Activated CD4-positive, alpha-beta T cell treated with anti-CD3 and anti-CD28 coated beads for 36 hours (primary cell): ENCODE measurements around the gene GRM4. TPM values are rescaled to one million over a fixed set of nuclear protein-coding genes. Genes with fewer than 3 reads are reported as not detected.

Experiments used
- ATAC-seq: fragments of 200-7000 bp; cut with Tn5 transposase; one replicate; pipeline ENCODE4 v1.10.0; 2021; ENCODE audit warnings: mild to moderate bottlenecking, moderate library complexity
- CTCF ChIA-PET: fragments of 350-600 bp; sonication (Branson Sonifier 250); formaldehyde crosslinking; loops from one replicate; lab custom pipeline; 2021; ENCODE audit warnings: antibody characterized with exemption; lab: Charles Lee
- POLR2A ChIA-PET: fragments of 350-600 bp; sonication (Branson Sonifier 250); formaldehyde crosslinking; loops from one replicate; lab custom pipeline; 2021; ENCODE audit warnings: antibody characterized with exemption, inconsistent platforms; lab: Charles Lee
- DNase-seq: peaks from one replicate; pipeline ENCODE4 v3.0.0-alpha.2; 2020
- H3K27ac Mint-ChIP-seq: one replicate; pipeline ENCODE4 v1.8.0; 2021; ENCODE audit warnings: mixed read lengths
- H3K27me3 Mint-ChIP-seq: one replicate; pipeline ENCODE4 v1.8.0; 2021; ENCODE audit warnings: mixed read lengths
- H3K36me3 Mint-ChIP-seq: one replicate; pipeline ENCODE4 v1.8.0; 2021; ENCODE audit warnings: low read depth, mixed read lengths
- H3K4me1 Mint-ChIP-seq: one replicate; pipeline ENCODE4 v1.8.0; 2021; ENCODE audit warnings: mixed read lengths
- H3K4me3 Mint-ChIP-seq: one replicate; pipeline ENCODE4 v1.8.0; 2021; ENCODE audit warnings: mild to moderate bottlenecking, moderate library complexity, mixed read lengths
- H3K9me3 Mint-ChIP-seq: one replicate; pipeline ENCODE4 v1.8.0; 2021; ENCODE audit warnings: low read depth, mixed read lengths
- intact Hi-C, 2 experiments: fragments of 100-400 bp; cut with DNase I in 1 of 2; cut with micrococcal nuclease in 1 of 2; formaldehyde crosslinking; loops; one replicate each; pipeline versions ENCODE4 v1.14.2 to v1.15.1; 2022 to 2024; cut with DNase I, micrococcal nuclease
- total RNA-seq, 2 experiments: library from RNA; stranded (reverse); gene quantifications; one replicate each; pipeline ENCODE4 v1.2.3, GENCODE V29; 2021

Gene GRM4
- total RNA-seq, 2 experiments from 2014 or later, result 0.11 TPM; not detected in 1

DNA sequence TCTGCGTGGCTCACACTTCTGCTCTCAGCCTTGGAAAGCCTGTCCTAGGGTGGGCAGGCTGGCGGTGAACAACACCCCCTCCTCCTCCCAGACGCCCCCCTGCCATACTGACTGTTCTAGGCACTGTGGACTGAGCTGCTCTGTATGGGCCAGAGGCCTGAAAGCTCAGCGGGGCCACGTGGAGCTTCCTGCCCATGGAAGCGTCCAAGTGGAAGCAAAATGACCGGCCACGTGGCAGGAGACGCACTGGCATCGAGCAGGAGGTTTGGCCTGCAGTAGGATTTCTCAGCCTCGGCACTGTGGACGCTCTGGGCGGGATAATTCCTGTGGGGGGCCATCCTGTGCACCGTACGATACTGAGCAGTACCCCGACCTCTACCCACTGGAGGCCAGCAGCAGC is 88.7 kb downstream of the GRM4 start:
- no peak overlapping the region for H3K27ac Mint-ChIP-seq
- no peak overlapping the region for H3K4me3 Mint-ChIP-seq
- H3K27me3 Mint-ChIP-seq, result no peaks in the 10 kb centered on the region
- intact Hi-C loops, result no loop called here
- DNase-seq, result no peak
- H3K9me3 Mint-ChIP-seq, result no peaks in the 10 kb centered on the region
- no peaks in the 10 kb centered on the region for H3K4me1 Mint-ChIP-seq
- ATAC-seq, result no peak
- POLR2A ChIA-PET, result no interaction called here
- no peaks in the 10 kb centered on the region for H3K36me3 Mint-ChIP-seq
- CTCF ChIA-PET, result no interaction called here

DNA sequence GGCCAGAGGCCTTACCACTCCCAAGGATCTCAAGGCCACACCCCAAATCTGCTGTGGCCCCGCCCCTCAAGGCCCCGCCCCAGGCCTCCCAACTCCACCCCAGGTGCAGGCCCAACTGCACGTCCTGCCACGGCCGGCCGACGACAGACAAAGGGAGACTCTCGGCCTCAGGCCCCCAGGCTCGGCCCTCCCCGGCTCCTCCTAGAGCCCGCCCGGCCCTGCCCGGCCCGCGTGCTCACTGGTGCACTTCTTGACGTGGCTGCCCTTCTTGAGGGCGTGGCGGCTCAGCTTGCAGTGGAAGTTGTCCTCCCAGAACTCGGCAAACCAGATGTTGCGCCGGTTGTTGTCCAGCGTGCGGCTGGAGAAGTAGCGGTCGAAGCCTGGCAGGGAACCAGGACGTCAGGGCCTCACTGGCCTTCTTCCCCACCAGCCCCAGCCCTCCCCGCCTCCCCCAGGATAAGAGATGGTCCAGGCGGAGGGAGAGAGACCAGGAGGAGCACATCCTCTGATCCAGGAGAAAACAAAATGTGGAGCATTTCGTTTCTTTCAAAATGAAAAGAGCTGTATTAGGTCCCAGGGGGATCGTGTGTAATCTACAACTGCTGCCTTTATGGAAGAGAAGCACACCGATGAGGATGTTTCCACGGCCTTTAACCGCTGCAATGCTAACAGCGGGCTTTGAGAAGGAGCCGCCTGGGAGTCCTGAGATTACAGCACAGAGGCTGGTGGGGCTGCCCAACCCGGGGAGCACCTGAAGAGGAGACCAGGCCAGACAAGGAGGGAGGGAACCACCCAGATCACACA is 89.4 kb downstream of the GRM4 start:
- POLR2A ChIA-PET, result no interaction called here
- H3K36me3 Mint-ChIP-seq, result no peaks in the 10 kb centered on the region
- peak; percentile 63 for ATAC-seq
- H3K4me1 Mint-ChIP-seq, result no peaks in the 10 kb centered on the region
- H3K27ac Mint-ChIP-seq, result no peak overlapping the region
- no peak overlapping the region for H3K4me3 Mint-ChIP-seq
- no peaks in the 10 kb centered on the region for H3K27me3 Mint-ChIP-seq
- peak; percentile 54 for DNase-seq
- intact Hi-C loops, result no loop called here
- H3K9me3 Mint-ChIP-seq, result no peaks in the 10 kb centered on the region
- CTCF ChIA-PET, result no interaction called here

DNA sequence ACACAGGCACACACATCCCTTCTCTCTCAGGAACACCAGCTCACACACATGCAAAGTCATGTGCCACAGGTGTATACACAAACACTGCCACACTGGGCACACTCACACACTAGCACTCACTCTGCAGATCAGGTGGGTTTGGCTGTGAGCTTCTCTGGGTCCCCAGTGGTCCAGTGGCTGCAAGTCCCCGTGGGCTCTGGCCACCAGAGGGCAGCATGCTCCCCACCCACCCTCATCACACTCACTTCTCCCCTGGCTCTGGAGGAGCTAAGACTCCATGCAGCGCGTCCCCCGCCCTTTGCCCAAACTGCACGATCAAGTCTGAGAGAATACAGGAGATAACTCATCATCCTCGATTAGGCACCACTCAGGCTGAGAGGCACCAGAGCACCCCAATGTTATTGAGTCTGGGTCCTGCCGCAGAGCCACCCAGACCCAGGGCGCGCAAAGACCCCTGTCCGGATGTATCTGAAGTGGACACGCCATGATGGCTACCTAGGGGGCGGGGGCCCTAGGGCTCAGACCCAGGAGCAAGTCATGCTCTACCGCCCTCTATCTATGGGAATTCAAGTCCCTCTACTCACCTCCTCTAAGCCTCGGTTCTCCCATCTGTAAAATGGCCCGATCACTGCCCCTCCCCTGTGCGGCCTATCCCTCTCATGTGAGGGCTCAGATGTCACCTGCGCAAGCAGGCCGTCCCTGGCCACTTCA is 90.5 kb downstream of the GRM4 start:
- CTCF ChIA-PET, result interaction anchor here (0.5 to 2.7 kb wide), 16 partner anchors 14 to 1084 kb away, joined by 3 to 36 read pairs (median 3); no protein-coding TSS in a partner anchor

DNA sequence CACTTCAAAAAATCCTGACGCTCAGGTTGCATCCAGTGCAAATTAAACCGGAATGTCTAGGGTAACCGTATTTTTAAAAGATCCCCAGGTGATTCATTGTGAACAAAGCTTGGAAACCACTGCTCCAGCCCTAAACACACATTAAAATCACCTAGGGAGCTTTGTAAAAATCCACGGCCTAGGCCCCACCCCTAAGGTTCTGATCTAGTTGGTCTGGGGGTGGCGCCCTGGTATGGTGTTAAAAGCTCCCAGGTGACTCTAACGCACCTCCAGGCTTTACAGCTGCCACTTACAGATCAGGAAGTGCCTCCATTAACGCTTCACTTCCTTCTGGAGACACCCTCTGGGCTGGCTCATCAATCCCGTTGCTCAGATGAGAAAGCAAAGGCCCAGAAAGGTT is 92.2 kb downstream of the GRM4 start:
- ChIA-PET POLR2A (no interaction called here), CTCF (interaction anchor here (0.6 to 2.7 kb wide), 7 partner anchors 14 to 136 kb away, joined by 3 to 36 read pairs (median 3); no protein-coding TSS in a partner anchor)
- H3K4me3 Mint-ChIP-seq, result no peak overlapping the region
- H3K4me1 Mint-ChIP-seq, result no peaks in the 10 kb centered on the region
- H3K36me3 Mint-ChIP-seq, result no peaks in the 10 kb centered on the region
- H3K9me3 Mint-ChIP-seq, result no peaks in the 10 kb centered on the region
- DNase-seq (no peak), ATAC-seq (no peak)
- no peak overlapping the region for H3K27ac Mint-ChIP-seq
- intact Hi-C loops, result no loop called here
- no peaks in the 10 kb centered on the region for H3K27me3 Mint-ChIP-seq

More for the DNA sequence above, 90.5 kb downstream of the GRM4 start:
- DNase-seq, result peak; percentile 80
- H3K36me3 Mint-ChIP-seq, result no peaks in the 10 kb centered on the region
- H3K27me3 Mint-ChIP-seq, result no peaks in the 10 kb centered on the region
- ATAC-seq, result peak; percentile 85
- intact Hi-C loops, result loop anchor here (1.0 kb wide), 1 partner anchor 99 kb away; no protein-coding TSS in a partner anchor
- no peak overlapping the region for H3K27ac Mint-ChIP-seq
- H3K4me3 Mint-ChIP-seq, result no peak overlapping the region
- no peaks in the 10 kb centered on the region for H3K4me1 Mint-ChIP-seq
- POLR2A ChIA-PET, result no interaction called here
- no peaks in the 10 kb centered on the region for H3K9me3 Mint-ChIP-seq

DNA sequence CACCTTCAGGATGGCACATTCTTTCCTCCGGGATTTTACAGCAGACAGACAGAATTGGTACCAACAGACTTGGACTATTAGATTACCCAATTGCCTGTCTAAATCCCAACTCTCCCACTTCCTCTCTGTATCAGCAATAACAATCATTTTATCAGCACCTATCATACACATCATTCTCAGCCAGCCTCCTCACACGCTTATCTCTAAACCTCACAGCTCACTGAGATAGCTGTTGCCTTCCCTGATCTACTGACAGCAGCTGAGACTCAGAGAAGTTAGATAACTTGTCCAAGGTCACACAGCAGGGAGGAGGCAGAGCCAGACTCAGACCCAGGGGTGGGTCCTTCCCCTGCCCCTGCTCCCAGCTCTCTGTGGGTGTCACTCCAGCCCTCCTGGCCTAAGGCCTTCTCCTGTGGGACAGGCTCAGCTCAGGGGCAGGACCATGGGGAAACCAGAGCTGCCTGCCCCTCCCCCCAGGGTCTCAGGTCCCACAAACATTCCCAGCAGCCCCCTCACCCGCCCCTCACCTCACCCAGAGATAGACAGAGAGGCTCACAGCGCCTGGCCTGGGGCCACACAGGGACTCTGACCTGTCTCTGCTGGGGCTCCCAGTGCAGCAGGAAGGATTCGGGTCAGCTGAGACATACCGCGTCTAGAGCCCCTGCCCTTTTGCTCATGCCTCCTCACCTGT is 92.8 kb downstream of the GRM4 start:
- no peaks in the 10 kb centered on the region for H3K36me3 Mint-ChIP-seq
- CTCF ChIA-PET, result interaction anchor here (0.6 to 2.7 kb wide), 4 partner anchors 101 to 301 kb away, joined by 3 to 36 read pairs (median 9); no protein-coding TSS in a partner anchor
- POLR2A ChIA-PET, result no interaction called here
- ATAC-seq (no peak), DNase-seq (no peak)
- H3K4me1 Mint-ChIP-seq, result no peaks in the 10 kb centered on the region
- intact Hi-C loops, result no loop called here
- no peaks in the 10 kb centered on the region for H3K27me3 Mint-ChIP-seq
- H3K4me3 Mint-ChIP-seq, result no peak overlapping the region
- no peak overlapping the region for H3K27ac Mint-ChIP-seq
- H3K9me3 Mint-ChIP-seq, result no peaks in the 10 kb centered on the region

DNA sequence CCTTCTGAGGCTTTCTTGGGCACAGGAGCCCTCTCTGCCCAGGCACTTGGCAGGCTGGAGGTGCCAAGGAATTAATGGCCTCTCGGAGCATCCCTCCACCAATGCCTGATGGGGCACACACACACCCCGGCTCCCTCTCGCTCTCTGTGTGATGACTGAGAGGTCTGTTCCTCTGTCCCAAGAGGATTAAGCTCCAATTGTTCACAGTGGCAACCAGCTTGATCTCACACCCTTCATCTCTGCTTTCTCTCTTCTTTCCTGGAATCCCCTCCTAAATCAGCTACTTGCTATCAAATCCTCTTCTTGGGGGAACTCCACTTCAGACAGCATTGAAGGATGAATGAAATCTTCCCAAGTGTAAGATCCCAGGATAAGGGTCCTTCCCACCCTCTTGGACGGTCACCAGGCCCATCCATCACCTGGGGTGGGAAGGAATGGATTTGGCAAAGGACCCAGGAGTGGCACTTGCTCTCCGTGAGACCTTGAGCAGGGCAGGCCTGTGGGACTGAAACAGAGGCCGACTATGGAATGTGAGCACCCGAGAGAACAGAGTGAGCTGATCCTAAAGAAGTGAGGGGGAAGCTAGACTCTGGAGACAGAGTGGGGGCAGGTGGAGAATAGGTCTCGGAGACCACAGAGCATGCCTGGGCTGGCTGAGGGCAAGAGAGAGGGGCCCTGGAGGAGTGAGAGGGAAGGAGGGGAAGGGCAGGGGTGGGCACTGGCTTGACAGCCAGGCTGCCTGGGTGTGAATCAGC is 93.6 kb downstream of the GRM4 start:
- no peak for ATAC-seq
- no peaks in the 10 kb centered on the region for H3K9me3 Mint-ChIP-seq
- CTCF ChIA-PET, result interaction anchor here (0.9 kb wide), 1 partner anchor 15 kb away, joined by 3 read pairs; no protein-coding TSS in a partner anchor

DNA sequence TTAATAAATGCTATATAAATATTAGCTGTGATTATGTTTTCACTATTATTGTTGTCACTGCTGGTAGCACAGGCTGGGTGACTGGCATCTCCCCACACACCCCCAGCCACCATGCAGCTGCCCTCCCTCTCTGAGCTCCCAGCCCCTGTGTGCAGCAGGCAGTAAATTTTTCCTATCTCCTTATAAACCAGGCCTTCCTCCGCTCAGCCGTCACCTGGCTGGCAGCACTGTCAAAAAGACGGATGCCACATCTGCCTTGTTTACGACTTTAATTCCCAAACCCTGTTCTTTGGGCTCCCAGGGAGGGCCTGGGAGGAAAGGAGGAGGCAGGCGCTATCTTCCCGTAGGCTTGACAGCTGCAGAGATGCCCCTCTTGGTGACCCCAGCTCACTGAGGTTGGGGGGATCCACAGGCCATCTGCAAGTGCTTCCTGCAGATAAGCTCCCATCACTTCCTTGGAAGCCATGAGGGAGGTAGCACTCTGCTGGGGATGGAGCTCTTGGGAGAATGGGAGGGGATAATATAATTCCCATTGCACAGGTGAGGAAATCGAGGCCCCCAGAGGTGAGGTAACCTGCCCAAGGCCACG is 94.5 kb downstream of the GRM4 start:
- DNase-seq (no peak), ATAC-seq (no peak)
- Mint-ChIP-seq H3K27ac (no peak overlapping the region), H3K4me1 (no peaks in the 10 kb centered on the region), H3K4me3 (no peak overlapping the region), H3K9me3 (no peaks in the 10 kb centered on the region), H3K36me3 (no peaks in the 10 kb centered on the region), H3K27me3 (no peaks in the 10 kb centered on the region)
- intact Hi-C loops, result no loop called here
- CTCF ChIA-PET, result interaction anchor here (0.6 to 1.0 kb wide), 3 partner anchors 16 to 126 kb away, joined by 3 to 5 read pairs (median 4); no protein-coding TSS in a partner anchor
- POLR2A ChIA-PET, result no interaction called here

More for the DNA sequence above, 93.6 kb downstream of the GRM4 start:
- POLR2A ChIA-PET, result no interaction called here
- Mint-ChIP-seq H3K36me3 (no peaks in the 10 kb centered on the region), H3K4me3 (no peak overlapping the region), H3K27ac (no peak overlapping the region), H3K27me3 (no peaks in the 10 kb centered on the region), H3K4me1 (no peaks in the 10 kb centered on the region)
- intact Hi-C loops, result no loop called here
- DNase-seq, result no peak

DNA sequence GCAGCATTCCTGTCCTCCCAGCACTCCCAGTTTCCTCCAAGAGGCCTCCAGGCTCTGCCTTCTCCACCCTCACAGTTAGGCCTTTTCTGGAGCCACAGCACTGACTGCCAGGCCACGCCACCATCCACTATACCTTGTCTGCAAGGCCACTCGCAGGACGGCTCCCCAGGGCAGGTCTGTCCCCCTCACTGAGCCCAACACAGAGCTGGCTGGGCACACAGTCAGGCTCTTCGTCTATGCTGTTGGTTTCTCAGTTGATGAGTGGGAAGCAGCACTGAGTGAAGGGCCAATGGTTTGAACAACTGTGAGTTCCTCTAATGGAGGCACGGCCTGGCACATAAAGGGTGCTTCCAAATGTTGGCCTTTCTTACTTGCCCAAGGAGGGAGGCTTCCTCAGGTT is 95.2 kb downstream of the GRM4 start:
- no peak overlapping the region for H3K27ac Mint-ChIP-seq
- no peak for ATAC-seq
- H3K4me3 Mint-ChIP-seq, result no peak overlapping the region
- H3K27me3 Mint-ChIP-seq, result no peaks in the 10 kb centered on the region
- no peaks in the 10 kb centered on the region for H3K9me3 Mint-ChIP-seq
- H3K36me3 Mint-ChIP-seq, result no peaks in the 10 kb centered on the region
- ChIA-PET CTCF (interaction anchor here (1.0 kb wide), 1 partner anchor 105 kb away, joined by 4 read pairs; no protein-coding TSS in a partner anchor), POLR2A (no interaction called here)
- intact Hi-C loops, result no loop called here
- no peak for DNase-seq
- H3K4me1 Mint-ChIP-seq, result no peaks in the 10 kb centered on the region

DNA sequence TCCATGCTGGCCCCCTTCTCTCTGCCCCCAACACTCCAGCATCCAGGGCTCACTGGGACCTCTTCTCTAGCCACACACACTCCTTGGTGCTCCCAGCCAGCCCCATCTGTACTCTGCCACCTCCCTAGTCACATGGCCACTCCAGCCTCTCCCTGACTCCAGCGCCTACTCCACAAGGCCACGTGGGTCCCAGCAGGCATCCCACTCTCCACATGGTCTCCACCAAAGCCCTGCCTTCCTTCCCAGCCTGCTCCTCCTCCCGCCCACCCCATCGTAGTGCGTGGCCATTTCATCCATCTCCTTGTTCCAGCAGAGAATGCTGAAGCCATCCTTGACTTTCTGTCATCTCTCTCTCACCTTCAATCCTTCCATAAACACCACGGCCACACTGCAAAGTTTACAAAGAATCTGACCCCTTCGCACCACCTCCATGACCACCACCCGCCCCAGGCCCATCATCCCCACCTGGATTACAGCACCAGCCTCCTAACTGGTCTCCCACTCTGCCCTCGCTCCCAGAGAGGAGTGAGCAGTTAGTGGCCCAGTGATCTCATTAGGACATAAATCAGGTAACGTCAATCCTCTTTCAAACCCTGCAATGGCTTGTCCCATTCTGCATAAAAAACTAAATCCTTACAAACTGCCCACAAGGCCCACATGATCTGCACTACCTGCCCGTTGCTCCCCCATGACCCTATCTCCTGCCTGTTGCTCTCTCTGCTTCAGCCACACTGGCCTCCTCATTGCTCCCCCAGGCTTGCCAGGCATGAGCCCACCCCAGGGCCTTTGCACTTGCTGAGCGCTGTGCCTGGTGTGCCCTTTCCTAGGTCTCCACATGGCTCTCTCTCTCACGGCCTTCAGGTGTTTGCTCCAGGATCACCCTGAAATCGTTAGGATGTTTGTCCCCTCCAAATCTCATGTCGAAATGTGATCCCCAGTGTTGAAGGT is 96.2 kb downstream of the GRM4 start:
- POLR2A ChIA-PET, result no interaction called here
- Mint-ChIP-seq H3K4me3 (no peak overlapping the region), H3K9me3 (no peaks in the 10 kb centered on the region), H3K27me3 (no peaks in the 10 kb centered on the region), H3K4me1 (peaks cover 5% of the 10 kb centered on the region), H3K27ac (no peak overlapping the region), H3K36me3 (no peaks in the 10 kb centered on the region)
- ATAC-seq (no peak), DNase-seq (no peak)
- intact Hi-C loops, result no loop called here
- CTCF ChIA-PET, result no interaction called here
